ENCODE results near the gene ADH1B.
A peak's percentile ranks its signal among the peaks of the same experiment; 100 is the strongest.
"Not testable (repeated sequence)": the region's sequence is repeated elsewhere in the genome, so short reads cannot be mapped to it uniquely, and the experiment has no call there.

The ADH1B gene

DNA sequence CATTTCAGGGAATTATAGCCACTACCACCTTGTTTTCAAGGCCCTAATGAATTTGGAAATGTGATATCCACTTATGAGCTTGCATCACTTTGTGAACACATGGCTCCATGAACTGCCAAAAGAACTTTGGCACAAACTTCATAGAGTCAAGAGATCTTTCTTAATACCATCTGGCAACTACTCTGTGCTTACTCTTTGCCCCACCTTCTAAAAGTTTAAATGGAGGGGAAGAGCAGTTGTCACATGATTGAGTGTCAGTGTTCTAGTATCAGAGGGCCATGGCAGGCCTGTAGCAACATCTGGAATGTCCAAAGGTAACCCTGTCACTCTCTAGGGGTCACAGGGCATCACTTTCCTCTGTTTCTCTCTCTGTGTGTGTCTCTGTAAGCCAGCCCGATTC is 2.6 kb upstream of the ADH1B start:
- DNase-seq: no peak

DNA sequence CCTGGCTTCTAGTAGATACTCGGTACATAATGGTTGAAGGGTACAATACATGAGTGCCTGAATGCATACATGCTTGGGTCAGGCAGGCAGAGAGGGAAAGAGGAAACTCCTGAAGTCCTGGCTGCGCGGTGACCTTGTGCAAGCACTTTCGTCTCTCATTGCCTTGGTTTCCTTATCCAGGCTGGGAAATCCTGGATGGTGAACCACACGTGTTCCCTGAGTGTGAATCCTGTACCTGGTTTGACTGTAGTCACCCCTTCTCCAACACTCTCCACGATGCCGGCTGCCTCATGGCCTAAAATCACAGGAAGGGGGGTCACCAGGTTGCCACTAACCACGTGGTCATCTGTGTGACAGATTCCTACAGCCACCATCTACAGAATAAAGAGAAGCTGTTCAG is 3.4 kb downstream of the ADH1B start:
- not testable (repeated sequence) for DNase-seq

DNA sequence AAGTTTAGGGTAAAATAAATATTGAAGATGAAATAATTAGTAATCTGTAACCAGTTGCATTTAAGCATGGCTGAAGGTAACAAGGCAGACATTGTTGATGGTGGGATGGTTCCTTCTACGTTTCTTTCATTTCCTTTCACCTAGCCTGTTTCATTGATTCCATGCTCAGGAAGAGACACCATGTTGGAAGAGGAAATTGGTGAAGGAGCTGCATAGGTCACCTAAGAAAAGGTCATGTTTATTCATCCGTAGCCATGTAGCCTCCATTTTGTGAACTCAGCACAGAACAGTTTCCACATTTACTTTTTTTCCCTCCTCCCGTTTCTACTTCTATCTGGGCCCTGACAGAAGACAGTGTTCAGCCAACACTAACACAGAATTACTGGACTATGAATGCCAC is 3.8 kb downstream of the ADH1B start:
- no peak for DNase-seq

DNA sequence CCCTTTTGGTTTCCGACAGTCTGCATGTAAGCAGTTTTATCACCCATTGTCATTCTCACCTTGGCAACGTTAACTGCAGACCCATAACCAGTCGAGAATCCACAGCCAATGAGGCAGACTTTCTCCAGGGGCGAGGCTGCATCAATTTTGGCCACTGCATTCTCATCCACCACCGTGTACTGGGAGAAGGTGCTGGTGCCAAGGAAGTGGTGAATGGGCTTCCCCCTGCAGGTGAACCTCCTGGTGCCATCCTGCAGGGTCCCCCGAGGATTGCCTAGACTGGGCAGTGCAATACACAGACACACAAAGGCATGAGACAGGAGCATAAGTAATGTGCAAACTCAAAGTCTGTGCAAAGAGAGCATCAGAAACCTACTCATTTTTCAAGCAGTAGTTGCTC is 5.4 kb downstream of the ADH1B start:
- DNase-seq: no peak

DNA sequence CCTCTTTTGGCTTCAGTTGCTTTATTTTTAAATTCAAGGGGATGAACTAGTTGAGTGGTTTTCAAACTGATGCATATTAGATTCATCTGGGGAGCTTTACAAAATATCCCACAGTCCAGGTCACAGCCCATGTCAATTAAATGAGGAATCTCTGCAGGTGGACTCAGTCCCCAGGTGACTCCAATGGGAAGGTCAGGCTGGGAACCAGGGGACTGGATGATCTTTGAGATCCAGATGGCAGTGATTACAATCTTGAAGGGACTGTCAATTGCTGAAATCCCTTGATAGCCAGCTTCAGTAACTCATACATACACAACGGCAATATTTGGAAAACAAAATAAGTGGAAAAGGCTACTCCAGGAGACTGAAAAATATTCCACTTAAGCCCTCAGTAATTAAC is 7.0 kb downstream of the ADH1B start:
- DNase-seq: no peak

DNA sequence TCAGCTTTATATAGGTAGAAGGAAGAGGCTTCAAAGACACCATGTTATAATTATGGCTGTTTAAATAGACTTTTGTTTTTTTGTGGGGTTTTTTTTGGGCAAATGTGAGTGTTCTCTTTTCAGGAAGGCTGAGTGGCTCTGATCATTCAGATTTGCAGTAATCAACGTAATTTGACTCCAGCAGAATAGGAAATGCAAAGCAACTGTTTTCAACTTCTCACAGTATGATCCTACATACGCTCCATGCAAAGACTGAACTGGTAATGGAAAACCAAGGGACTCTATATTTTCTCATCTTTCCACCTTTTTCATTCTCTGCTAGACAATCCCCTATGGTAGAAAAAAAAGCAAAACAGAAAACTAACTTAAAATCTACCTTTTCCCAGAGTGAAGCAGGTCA is 10.8 kb downstream of the ADH1B start:
- no peak for DNase-seq

DNA sequence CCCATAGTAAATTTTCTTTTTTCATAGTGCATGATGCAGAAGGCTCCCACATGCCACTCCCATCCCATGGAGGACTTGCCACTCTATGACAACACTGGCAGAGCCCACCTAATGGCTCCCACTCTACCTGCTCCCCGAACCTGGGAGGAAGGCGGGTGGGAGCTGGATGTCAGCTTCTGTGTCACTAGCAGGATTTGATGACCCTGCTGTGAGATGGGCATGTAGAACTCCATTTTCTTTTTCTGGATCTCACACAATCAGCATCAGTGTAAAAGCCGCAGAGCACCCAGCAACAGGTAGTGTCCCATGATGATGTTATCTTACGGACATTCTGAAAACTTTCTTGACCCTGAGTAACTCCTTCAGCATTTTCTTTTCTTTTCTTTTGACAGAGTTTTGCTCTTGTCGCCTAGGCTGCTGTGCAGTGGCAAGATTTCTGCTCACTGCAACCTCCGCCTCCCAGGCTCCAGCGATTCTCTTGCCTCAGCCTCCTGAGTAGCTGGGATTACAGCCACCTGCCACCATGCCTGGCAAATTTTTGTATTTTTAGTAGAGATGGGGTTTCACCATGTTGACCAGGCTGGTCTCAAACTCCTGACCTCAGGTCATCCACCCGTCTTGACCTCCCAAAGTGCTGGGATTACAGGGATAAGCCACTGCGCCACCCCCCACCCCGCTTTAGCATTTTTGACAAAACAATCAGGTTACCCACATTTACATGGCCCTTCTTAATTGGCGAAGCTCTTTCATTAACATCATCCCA is 15.4 kb downstream of the ADH1B start:
- DNase-seq: no peak

DNA sequence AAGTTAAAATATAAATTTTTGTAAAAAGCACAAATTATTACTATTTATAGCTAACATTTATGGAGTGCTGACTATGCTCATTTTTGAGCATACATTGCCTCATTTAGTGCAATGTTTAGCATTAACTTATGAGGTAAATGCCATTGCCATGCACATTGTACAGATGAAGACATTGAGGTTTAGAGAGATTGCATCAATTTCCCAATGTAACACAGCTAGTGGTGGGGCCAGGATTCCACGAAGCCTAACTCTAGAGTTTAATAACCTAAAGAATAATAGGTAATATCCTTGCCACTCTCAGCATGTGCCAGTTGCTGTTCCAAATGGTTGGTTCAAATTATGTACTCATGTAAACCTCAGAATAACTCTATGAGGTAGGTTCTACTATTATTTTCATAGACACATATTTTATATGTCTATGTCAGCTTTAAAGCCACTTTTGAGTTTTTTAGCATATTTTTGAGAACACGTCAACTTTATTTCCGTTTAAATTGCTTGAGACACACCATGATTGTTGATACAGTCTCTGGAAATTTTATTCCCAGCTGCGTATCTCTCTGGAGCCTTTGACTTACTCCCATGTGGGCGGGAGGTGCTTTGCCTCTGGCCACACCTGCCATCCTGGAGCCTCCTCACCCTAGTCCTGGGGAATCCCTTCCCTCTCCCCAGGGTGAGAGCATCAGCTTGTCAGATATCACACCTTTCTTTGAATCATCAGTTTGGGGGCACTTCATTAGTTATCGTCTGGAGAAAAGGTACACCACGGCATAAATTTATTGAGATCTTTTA is 19.6 kb downstream of the ADH1B start:
- no peak for DNase-seq

DNA sequence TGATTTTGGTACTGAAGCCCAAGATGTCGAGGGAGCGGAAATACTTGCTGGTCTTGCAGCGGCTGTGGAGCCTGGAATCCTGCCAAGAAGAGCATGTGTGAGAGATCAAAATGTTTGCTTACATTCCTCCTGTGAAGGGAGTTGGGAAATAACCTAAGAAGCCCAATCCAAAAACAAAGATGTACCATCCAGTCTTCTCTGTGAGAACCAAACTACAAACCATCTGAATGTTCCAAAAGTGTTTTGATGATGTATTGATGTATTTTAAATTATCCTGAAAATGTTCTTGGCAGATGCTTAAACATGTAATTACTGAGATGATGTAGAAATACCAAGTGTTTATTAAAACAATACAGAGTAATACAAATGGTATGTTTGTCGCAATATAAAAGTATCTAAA is 20.3 kb downstream of the ADH1B start:
- peak; percentile 1 for DNase-seq

DNA sequence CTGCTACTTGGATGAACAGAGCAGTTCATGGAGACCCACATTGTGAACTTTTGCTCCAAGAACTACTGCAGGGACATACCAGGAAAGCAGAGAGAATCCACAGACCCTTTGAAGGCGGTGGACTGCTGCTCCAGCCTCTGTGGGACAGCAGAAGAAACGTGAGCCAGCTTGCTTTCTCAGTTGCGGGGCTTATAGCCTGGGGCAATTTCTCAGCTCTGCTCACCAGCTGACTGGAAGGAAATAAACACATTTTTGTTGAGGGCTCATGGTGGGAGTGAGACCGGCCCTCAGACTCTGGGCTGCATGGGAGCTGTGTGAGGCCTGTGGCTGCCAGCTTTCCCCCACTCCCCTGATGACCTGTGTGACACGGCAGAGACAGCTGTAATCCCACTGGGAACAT is 27.8 kb downstream of the ADH1B start:
- DNase-seq: no peak

DNA sequence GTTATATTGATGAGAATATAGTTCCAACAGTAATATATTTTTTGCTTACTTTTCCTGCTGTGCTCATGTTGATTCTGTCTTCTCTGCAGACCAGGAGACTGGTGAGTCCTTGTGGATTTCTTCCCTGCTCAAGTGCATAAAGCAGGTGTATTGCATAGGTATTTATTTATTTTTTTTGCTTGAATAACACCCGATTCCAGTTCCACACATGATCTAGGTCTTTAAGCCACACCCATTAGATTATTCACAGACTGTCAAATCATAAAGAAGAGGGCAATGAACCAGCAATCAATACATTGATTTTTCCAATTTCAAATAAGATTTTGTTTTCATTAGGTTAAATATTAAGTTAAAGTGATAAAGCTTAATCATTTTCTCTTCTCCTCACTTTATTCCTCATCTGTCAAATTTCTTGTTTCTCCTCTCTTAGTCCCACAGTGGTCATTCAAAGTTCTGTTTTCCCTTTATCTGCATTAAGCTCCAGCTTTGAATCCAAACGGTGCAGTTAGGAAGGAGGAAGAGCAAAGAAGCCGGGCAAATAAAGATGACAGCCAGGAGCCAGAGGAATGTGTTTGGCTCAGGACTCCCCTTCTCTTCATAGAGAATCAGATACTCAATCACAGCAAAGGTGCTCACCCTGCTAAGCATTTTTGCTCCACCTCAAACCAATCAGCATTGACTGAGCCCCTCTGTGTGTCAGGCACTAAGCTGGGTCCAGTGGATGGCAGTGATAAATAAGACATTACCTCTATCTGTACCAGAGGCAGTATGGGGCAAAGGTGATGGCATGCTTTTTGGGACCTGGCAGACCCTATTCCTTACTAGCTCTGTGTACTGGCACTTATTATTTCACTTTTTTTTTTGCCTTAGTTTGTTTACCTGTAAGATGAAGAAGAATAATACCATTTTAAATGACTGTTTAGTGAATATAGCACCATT is 30.1 kb downstream of the ADH1B start, which contains the start of gene ADH1A:
Gene ADH1A, minus strand, starts transcription at position 138 of the 939 bp plus-strand sequence. Its CDS starts 71 bp downstream, at position 67.
- no peak for DNase-seq

DNA sequence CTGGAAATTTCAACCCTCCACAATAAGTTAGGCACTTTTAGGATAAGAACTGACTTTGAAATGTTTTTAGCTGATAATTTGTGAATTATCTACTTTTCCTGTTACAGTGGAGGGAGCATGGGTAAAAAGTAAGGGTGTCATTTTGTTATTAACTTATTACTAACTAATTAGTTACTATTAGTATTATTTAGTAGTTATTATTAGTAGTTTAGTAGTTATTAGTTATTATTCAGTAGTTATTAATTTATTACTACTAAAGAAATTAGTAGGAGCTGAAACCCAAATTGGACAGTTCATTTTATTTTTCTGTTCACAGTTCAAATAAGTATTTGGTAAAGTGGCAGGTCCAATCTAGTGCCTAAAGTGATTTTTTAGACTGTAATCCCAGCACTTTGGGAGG is 35.8 kb downstream of the ADH1B start:
- no peak for DNase-seq

DNA sequence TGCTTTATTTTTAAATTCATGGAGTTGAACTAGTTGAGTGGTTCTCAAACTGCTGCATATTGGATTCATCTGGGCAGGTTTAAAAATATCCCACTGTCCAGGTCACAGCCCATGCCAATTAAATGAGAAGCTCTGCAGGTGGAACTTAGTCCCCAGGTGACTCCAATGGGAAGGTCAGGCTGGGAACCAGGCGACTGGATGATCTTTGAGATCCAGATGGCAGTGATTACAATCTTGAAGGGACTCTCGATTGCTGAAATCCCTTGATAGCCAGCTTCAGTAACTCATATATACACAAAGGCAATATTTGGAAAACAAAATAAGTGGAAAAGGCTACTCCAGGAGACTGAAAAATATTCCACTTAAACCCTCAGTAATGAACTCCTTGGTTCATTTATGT is 38.5 kb downstream of the ADH1B start:
- DNase-seq: no peak

DNA sequence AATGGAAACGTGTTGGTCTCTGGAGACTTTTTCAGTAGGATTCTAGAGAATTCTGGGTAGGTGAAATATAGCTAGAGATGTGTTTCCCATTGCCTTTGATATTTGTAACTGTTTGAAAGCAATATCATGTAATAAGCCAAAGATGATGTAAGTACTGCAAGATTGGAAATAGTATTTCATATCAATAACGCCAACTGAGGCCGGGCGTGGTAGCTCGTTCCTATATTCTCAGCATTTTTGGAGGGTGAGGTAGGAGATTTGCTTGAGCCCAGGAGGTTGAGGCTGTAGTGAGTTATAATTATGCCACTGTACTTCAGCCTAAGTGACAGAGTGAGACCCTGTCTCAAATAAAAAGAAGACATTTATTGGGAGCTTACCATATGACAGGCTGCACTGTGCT is 39.9 kb downstream of the ADH1B start:
- DNase-seq: no peak

DNA sequence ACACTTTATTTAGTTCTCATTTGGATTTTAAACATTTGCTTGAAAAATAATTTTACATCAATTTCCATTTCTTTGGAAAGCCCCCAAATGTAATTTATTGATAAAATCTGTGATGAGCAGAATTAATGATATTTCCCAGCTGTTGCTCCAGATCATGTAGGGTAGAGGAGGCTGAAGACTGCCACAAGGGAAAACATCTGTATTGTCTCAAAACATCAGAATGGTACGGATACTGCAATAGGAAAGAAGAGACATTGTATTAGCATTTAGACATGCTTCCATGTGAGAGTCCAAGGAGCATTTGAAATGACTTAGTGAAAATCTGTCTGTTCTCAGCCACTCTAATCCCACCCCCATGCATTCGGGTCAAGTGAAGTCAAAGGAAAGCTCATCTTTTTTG is 44.8 kb downstream of the ADH1B start:
- no peak for DNase-seq

DNA sequence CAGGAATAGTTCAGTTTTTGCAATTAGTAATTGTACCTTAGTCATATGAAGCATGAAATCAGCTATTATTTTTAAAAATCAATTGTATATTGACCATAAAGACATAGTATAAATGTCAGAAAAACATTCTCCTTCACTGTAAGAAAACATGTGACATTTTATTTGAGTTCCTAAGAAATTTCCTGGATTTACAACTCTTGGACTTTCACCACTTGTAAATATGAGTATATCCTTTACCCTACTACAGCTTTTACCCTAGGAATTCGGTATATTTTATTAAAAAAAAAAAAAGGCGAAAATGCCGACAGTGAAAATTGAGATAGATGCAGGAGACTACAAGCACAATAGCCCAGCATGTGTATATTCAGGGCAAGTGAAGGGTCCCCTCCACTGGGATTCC is 45.3 kb downstream of the ADH1B start:
- DNase-seq: no peak

DNA sequence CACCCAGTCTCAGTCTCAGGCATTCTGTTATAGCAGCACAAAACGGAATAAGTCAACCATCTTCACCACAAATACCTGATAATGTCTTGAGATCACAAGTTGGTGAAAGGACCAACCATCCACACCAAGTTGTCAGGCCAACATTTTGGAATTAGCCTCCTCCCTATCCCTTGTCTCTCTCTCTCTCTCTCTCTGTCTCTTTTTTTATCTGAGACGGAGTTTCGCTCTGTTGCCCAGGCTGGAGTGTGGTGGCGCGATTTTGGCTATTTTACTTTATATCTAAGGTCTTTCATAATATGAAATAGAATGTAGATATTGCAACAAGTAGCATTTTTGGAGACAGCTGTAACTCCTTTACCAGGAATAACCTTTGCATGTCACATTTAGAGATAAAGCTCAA is 46.2 kb downstream of the ADH1B start:
- no peak for DNase-seq

DNA sequence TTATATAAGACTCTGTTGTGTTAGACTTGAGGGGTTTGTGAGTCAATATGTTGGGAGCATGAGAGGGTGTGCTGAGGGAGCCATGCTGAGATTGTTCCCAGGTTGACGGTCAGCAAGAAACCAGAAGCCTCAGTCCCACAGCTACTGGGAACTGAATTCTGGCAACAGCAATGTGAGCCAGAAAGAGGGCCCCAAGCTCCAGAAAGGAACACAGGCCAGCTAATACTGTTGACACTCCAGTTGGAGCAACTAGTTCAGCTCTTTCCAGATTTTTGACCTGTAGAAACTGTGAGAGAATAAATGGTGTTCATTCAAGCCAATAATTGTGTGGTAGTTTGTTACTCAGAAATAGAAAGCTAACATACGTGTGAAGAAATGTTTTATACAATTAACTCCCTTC is 47.5 kb downstream of the ADH1B start:
- DNase-seq: no peak

DNA sequence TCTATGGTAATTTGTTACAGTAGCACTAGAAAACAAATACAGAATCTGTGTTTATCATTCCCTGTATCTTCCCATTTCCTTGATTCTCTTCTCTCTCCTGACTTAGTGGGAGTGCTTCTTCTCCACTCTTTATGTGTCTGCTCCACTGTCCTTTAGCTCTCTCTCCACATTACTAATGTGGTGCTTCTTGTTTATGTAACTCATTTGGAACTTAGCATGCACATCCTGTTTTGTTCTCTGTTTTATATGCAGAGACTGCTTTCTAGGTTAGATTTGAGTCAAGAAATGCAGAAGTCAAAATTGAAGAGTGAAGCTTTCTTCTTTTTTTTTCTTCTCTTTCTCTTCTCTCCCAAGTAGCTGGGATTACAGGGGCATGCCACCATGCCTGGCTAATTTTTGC is 56.3 kb downstream of the ADH1B start:
- DNase-seq: no peak
